ENCODE data around the gene HARS1.
A peak's percentile ranks its signal among the peaks of the same experiment; 100 is the strongest.
"Not testable (repeated sequence)": the region's sequence is repeated elsewhere in the genome, so short reads cannot be mapped to it uniquely, and the experiment has no call there.

The HARS1 gene

DNA sequence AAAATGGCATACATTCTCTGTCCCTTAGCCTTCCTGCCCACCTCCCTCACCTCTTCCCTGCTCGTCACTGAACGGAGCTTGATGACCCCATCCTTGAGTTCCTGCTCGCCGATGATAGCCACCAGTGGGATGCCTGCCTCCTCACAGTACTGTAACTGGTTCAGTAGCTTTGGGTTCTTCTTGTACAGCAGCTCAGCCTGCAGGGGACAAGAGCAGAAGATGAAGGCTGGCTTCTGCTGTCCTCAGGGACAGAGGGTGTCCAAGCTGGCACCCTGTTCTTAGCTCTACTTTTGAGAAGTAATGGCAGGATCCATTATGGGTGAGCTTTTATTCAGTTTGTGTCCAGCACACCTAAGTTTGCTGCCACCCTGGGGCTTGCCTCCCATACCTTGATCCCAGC is 16.5 kb downstream of the HARS1 start:
- no peak for DNase-seq

- no peak for DNase-seq
Measured at GRCh38 chr5:140674211-140674610, 17.0 kb downstream of the HARS1 start.

DNA sequence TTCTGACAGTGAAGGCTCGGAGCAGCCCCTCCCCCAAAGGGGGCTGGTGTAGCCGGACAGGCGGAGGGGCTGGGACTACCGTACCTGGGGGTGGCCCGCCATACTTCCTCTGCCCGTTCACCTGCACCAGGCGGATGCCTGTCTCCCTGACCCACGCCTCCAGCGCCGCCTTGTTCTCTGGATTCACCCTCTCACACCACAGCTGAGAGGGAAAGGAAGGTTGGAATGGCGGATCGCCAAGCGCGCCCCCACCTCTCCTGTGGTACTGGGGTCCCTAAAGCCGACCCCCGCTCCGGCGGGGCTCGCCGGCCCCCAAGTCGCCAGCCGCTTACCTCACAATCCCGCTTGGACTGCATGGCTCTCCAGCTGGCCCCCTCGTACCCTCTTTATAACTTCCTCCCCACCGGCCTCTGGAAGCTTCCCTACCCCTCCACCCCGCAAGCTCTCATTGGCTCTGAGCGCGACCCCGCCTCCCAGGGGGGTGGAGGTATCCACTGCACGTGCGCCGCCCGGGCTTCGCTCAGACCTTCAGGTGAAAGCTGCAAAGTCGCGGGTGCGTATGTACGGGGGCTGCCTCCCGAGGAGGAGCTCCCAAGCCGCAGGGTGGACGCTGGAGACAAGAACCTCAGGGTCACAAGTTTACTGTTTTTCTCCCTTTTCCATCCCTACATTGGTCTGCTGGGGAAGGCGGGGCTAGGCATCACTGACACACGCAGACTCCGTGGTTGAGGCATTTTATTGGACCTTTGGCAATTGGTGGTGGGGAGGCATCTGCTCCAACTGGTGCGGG is 17.8 kb downstream of the HARS1 start, which contains the start of gene DND1:
TSS of gene DND1 (minus strand) at position 390 of the 790 bp plus-strand sequence. CDS start at position 356, 34 bp downstream.
- DNase-seq, result no peak

DNA sequence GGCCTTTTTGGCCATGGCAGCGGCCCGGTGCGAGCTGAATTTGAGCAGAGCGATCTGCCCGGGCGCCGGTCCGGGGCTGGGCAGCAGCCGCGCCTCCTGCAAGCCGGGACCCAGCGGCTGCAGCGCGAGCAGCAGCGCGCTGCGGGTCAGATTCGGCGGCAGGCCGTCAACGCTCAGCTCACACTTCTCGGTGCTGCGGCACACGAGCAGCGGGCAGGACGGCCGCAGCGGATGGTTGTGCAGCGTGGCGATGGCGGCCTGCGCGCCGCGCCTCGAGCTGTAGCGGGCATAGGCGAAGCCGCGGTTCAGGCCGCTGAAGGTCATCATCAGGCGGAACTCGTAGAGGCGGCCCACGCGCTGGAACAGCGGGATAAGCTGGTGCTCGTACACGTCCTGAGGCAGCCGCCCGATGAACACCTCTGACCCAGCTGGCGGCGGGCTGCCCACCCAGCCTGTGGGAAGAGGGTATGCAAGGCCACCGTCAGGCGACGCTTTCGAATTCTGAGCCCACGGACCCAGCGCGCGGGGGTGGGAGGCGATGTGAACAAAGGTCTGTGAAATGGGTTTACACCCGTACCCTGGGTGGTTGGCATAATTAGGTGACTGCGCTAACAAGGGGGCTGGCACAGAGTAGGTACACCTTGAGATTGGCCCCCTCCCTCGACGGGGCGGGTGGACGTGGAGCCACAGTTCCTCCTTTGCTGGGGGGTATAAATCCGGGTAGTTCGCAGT is 18.5 kb downstream of the HARS1 start:
- DNase-seq, result no peak

DNA sequence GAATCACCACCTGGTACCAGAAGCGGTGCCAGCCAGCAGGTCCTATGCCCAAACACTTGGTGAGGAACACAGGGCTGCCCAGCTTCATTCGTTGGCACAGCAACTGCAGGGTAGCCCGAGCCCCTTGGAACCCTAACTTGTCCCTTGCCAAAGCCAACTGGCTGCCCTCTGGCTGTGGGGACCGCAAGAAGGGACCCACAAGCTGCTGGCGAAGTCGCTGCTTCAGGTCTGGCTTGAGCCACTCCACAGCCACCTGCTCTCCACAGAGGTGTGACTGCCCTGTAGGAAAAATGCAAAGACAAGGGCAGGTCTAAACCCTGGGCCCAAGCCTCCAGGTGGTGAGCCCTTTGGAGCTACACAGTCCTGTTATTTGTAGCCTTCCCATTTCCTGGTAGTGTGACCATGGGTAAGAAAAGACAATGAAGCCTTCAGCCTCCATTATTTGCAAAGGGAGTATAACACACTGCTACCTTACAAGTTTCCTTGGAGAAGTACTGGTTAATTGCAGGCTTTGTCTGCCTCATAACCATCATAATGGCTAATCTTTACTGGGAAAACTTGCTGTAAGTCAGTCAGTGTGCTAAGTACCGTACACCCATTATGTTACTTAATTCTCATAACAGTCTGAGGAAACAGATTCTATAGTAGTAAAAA is 19.6 kb downstream of the HARS1 start:
- DNase-seq, result no peak

DNA sequence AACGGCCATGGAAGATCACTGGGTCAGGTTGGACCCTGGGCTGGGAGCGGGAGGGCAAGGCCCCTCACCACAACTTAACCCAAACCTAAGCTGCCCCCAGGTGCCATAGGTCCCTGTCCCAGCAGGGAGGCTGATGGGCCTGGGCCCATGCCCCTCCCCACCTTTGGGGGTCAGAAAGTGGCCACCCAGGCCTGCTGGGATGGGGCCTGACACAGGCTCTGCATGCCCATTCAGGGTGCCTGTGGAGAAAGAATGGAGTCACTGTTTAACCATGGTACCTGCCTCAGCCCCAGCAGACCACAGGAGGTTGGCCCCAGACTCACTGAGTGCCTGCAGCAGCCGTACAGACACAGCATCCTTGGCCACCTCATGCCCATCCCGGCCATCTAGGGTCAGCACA is 20.1 kb downstream of the HARS1 start:
- DNase-seq, result not testable (repeated sequence)

GRCh38 chr5:140664359-140665119 is 26.6 kb downstream of the HARS1 start, which contains the start of gene WDR55:
Gene WDR55, plus strand, starts transcription at chr5:140664904. Its CDS starts 9 bp downstream, at chr5:140664913.
- DNase-seq, result peak; percentile 84 to 95 (median 90)

DNA sequence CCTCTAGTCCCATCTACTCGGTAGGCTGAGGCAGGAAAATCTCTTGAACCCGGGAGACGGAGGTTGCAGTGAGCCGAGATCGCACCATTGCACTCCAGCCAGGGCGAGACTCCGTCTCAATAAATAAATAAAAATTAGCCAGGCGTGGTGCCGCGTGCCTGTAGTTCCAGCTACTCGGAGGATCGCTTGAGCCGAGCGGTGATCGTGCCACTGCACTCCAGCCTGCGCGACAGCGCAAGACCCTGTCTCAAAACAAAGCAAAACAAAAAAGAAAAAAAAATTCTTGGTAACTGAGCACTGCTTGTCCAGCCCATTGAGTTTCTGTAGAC is 27.2 kb downstream of the HARS1 start:
- no peak for DNase-seq

DNA sequence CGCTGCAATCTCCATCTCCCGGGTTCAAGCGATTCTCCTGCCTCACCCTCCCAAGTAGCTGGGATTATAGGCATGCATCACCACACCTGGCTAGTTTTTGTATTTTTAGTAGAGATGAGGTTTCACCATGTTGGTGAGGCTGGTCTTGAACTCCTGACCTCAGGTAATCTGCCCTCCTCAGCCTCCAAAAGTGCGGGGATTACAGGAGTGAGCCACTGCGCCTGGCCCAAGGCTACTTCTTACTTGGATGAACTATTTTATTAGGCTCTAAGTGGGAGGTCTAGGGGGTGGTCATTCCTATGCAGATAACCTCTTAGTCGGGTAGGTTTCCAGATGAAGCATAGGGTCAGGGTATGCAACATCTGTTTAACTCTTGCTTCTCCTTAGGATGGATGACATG is 30.8 kb downstream of the HARS1 start:
- not testable (repeated sequence) for DNase-seq

DNA sequence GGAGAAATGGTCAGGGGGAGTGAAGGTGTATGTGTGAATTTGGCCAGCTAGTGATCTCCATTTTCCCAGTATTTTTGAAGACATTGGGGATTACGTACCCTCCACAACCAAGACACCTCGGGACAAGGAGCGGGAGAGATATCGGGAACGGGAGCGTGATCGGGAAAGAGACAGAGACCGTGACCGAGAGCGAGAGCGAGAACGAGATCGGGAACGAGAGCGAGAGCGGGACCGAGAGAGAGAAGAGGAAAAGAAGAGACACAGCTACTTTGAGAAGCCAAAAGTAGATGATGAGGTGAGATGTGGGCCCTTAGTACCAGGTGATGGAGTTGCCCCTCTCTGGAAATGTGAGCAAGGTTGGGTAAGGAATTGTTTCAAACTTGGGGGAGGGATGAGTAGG is 32.3 kb downstream of the HARS1 start:
- no peak for DNase-seq

DNA sequence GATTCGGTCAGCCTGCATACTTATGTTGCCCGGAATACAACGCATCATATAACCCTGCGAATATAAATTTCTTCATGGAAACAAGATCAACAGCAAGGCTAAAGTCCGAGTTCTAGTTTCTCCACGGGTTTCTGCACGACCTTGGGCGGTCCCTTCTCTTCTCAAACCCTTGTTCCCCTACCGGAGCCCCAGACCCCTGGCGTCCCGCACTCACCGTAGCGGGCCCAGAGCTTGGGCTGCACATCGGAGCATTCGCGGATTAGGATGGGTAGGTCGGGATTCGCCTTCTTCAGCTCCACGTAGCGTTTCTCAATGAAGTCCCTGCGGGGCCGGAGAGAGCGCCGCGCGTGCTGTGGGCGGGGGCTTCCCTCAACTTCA is 44.1 kb downstream of the HARS1 start:
- DNase-seq, result no peak

DNA sequence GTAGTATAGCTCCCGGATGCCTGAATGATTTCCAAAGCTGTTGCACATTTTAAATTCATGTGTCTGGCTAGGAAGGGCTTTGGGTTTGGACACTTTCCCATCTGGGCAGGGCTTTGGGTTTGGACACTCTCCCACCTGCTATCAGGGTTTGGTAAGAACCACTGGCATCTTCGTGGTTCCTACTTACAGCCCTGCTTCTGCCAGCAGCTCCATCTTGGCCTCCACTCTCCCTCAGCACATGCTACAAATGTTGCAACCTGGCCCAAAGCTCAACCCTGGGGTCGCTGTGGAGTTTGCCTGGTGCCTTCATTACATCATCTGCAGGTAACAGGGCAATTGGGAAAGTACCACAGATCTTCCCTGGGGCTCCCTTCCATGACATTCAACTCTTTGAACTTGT is 48.5 kb downstream of the HARS1 start:
- no peak for DNase-seq

- no peak for DNase-seq
Measured at GRCh38 chr5:140641716-140642115, 49.5 kb downstream of the HARS1 start.

- DNase-seq, result peak; percentile 76 to 96 (median 90)
Measured at GRCh38 chr5:140639148-140639981, 51.8 kb downstream of the HARS1 start, which contains the start of gene TMCO6. Gene TMCO6, plus strand, starts transcription at chr5:140639451. Its CDS starts 77 bp downstream, at chr5:140639528.

- DNase-seq, result not testable (repeated sequence)
Measured at GRCh38 chr5:140638898-140639147, 52.3 kb downstream of the HARS1 start.

- DNase-seq, result no peak
Measured at GRCh38 chr5:140637371-140638100, 53.6 kb downstream of the HARS1 start.

- DNase-seq, result no peak
Measured at GRCh38 chr5:140635291-140636257, 55.6 kb downstream of the HARS1 start.

- no peak for DNase-seq
Measured at GRCh38 chr5:140634103-140634502, 57.1 kb downstream of the HARS1 start.

DNA sequence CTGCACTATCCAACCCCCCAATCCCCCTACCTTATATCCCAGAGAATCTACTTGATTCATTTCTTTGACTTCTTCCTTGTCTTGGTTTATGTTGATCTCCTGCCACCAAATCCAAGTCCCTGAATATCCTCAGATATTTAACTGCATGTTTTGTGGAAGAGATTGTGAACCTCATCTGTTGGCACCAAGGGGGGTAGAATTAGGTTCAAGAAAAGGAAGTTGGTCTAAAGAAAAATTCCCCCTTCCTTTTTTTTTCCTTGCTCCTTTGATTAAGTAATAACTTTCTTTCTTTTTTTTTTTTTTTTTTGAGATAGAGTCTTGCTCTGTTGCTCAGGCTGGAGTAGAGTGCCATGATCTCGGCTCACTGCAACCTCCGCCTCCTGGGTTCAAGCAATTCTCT is 57.7 kb downstream of the HARS1 start:
- DNase-seq, result no peak

DNA sequence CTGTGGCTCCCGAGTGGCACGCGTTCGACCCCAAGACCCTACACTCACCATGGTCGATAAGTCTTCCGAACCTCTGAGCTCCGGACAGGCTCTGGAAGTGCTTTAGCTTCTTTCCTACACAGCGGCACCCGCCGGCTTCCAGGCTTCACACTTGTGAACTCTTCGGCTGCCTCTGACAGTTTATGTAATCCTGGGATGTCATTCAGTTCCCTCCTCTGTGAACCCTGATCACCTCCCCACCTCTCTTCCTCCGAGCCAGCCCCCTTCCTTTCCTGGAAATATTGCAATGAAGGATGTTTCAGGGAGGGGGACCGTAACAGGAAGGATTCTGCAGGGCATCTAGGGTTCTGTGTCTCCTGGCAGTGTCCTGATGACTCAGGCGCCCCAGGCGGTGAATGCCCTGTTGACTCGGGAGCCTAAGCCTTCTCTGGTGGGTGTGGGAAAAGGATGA is 58.1 kb downstream of the HARS1 start, which contains the start of gene CD14:
TSS of gene CD14 (minus strand) at position 155 of the 451 bp plus-strand sequence. CDS start at position 51, 104 bp downstream.
- DNase-seq, result no peak
